ENCODE data around the gene AMHR2. TPM values are rescaled to one million over a fixed set of nuclear protein-coding genes. Genes with fewer than 3 reads are reported as not detected.
A peak's percentile ranks its signal among the peaks of the same experiment; 100 is the strongest.
"Not testable (repeated sequence)": the region's sequence is repeated elsewhere in the genome, so short reads cannot be mapped to it uniquely, and the experiment has no call there.

AMHR2 gene
- total RNA-seq, 1 donor from 2014 or later = not detected

DNA sequence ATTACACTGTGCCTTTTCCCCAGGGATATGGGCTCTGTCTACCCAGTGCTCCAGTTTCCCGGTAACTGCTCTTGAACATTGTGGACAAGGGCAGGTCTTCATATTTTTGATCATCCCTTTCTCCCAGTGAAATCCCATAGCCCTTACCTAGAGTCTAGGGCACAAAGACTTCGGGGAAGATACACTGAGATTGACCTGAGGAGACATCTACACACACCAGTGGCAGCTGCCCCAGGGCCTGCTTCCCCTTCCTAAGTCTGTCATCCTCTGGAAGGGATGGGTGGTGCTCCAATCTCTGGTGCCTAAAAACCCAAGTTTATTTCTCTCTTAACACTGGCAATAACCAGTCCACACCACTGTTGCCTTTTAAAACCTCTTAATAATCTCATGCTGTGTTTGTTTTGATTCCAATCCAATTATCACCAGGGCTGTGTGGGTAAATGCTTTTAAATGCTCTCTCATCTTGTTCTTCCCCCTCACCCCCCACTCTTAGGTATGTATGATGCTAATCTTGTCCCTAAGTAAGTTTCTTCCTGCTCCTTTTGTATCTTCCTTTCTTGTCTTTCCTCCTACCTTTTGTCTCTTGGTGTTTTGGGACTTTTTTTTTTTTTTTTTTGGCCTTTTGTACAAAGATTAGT lies 7.8 kb upstream of the AMHR2 start:
- not testable (repeated sequence) for DNase-seq

DNA sequence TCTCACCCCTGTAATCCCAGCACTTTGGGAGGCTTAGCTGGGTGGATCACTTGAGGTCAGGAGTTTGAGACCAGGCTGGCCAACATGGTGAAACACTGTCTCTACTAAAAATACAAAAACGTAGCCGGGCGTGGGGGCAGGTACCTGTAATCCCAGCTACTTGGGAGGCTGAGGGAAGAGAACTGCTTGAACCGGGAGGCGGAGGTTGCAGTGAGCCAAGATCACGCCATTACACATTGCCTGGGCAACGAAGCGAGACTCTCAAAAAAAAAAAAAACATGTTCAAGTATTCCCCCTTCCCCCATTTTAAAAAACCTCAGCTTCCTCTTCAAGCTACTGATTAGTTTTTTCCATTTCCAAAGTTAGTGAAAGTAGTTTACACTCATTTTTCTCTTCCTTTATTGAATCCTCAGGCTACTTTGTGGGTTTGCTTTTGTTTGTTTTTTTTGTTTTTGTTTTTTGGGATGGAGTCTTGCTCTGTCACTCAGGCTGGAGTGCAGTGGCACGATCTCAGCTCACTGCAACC lies 6.3 kb upstream of the AMHR2 start:
- not testable (repeated sequence) for DNase-seq

DNA sequence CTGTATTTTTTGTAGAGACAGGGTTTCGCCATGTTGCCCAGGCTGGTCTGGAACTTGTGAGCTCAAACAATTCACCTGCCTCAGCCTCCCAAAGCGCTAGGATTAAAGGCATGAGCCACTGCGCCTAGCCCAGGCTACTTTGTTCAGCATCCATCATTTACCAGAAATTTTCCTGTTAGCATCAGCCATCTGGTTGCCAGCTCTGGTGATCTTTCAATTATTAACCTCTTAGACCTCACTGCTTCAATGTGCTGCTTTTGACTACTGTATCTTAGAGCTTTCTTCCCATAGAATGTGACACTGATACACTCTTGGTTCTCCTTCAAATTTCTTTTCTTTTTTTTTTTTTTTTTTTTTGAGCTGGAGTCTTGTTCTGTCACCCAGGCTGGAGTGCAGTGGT lies 5.4 kb upstream of the AMHR2 start:
- DNase-seq = no peak

DNA sequence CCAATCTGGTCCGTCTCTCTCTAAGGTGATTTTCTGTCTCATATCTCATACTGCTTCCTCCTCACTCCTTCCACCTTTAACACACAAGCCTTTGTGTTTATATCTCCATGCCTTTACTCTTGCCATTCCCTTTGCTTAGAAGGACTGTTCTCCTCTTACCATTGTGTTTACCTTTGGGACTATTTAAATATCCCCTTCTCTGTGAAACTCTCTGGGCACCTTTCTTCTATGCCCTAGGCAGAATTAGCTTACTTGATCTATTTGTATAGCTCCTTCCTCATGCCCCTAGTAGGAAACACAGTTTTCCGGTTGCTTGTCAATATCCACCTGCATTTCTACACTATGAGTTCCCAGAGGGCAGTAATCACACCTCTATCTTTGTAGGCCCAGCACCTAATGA lies 3.9 kb upstream of the AMHR2 start:
- no peak for DNase-seq

DNA sequence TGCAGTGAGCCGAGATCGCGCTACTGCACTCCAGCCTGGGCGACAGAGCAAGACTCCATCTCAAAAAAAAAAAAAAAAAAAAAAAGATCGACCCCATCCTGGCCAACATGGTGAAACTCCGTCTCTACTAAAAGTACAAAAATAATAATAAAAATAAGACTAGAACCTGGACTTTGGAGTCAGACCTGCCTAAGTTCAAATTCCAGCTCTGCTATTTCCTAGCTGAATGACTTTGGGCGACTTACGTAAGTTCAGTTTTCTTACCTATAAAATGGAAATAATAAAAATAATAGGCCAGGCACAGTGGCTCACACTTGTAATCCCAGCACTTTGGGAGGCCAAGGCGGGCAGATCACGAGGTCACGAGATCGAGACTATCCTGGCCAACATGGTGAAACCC lies 1.4 kb upstream of the AMHR2 start:
- not testable (repeated sequence) for DNase-seq

DNA sequence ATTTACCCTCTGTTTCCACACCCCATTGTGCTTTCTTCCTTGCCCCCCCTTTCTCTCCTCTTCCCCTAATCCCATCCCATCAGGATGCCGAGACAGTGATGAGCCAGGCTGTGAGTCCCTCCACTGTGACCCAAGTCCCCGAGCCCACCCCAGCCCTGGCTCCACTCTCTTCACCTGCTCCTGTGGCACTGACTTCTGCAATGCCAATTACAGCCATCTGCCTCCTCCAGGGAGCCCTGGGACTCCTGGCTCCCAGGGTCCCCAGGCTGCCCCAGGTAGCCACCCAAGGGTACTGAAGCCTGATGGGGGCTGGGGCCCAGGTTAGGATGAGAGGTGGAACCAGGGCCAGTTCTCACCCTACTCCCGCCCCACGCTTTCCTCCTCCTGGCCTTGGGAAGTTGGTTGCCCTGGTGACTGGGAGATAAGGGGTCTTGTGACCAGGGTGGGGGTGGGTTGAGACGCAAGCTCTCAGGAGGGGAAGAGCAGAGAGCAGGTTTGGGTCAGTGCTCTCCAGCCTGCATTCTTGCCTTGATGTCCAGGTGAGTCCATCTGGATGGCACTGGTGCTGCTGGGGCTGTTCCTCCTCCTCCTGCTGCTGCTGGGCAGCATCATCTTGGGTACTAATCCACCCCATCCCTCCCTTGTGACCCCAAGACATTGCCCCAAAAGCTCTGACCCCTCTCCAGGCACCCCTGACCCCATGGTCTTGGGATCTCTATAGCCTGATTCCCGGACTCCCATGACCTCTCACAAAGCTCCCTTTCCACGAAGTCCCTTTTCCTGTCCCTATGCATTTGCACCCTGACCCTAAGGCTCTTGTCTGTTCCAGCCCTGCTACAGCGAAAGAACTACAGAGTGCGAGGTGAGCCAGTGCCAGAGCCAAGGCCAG lies 1.2 kb downstream of the AMHR2 start:
- no peak for DNase-seq

DNA sequence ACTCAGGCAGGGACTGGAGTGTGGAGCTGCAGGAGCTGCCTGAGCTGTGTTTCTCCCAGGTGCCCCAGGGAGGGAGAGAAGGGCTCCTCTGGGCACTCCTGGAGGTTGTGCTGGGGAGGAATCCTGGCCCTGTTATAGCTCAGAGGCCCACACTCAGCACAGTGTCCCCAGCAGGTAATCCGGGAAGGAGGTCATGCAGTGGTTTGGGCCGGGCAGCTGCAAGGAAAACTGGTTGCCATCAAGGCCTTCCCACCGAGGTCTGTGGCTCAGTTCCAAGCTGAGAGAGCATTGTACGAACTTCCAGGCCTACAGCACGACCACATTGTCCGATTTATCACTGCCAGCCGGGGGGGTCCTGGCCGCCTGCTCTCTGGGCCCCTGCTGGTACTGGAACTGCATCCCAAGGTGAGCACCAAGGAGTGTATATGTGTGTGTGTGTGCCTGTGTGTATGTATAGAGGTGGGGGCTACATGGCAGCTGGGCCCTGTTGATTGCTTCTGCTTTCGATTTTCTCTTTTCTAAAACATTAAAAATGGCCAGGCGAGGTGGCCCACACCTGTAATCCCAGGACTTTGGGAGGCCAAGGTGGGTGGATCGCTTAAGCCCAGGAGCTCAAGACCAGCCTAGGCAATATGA lies 2.0 kb downstream of the AMHR2 start:
- DNase-seq = no peak

DNA sequence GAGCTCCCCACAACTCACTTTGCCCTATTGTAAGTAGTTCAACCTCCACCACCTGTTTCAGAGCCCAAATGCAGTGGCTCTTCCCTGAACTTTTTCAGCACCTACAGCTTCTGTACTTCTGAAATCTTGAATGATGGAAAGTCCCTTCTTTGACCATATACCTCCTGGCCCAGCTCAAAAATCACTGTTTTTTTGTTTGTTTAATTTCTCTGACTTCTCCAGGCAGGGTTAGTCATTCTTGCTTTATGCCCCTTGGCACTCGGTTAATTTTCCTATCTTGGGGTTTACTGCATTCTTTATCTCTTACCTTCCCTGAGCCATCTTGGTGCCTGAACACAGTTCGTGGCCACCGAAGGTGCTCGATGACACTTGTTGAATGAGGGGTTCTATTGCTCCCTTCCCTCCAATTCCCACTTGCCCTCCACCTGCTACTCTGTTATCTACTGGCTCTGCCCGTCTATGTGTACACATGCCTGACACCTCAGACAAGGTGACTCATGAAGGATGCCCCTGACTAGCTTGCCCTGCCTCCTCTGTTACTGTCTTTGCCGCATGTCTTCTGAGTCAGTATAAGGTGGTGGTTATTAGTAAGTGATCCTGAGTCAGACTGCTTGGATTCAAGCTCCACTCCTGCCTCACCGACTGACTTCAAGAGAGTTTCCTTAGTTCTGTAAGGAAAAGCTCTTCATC lies 4.4 kb downstream of the AMHR2 start:
- no peak for DNase-seq

DNA sequence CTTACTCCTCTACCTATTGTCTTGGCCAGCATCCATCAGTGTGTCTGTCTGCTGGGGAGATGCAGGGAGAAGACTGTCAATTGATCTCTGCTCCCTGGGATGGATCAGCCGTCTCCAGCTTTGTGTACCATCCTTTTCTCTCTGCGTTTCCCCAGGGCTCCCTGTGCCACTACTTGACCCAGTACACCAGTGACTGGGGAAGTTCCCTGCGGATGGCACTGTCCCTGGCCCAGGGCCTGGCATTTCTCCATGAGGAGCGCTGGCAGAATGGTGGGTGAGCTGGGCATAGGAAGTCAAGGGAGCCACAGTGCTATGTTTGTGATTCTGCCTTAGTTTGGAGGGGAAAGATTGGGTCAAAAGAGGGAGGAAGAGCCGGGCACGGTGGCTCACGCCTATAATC lies 5.1 kb downstream of the AMHR2 start:
- DNase-seq = no peak

DNA sequence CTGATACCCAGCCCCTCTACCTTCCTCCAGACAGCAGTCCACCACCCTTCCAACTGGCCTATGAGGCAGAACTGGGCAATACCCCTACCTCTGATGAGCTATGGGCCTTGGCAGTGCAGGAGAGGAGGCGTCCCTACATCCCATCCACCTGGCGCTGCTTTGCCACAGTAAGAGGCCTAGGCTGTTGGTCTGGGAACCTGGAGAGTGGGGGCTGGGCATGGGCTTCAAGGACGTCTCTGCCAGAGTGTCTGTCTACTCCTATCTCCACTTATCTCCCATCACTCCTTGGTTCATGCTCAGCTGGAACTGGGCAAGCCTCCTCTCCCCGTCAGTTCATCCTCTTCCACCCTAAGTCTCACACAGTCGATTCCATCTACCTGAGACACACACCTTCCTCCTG lies 6.5 kb downstream of the AMHR2 start:
- no peak for DNase-seq

DNA sequence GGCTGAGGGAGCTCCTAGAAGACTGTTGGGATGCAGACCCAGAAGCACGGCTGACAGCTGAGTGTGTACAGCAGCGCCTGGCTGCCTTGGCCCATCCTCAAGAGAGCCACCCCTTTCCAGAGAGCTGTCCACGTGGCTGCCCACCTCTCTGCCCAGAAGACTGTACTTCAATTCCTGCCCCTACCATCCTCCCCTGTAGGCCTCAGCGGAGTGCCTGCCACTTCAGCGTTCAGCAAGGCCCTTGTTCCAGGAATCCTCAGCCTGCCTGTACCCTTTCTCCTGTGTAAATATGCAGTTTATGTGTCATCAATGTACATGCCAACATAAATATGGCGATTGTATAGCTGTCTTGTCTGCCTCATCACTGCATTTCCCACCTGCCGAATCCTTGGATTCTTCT lies 7.5 kb downstream of the AMHR2 start:
- no peak for DNase-seq

DNA sequence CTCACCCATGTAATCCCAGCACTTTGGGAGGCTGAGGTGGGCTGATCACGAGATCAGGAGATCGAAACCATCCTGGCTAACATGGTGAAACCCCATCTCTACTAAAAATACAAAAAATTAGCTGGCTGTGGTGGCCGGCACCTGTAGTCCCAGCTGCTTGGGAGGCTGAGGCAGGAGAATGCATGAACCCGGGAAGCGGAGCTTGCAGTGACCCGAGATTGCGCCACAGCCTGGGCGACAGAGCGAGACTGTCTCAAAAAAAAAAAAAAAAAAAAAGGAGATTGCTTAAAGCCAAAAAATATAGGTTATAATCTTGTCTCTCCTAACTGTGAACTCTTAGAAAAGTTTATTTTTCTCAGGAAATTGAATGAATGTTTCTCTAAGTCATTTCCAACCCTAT lies 11.7 kb downstream of the AMHR2 start:
- DNase-seq = not testable (repeated sequence)

DNA sequence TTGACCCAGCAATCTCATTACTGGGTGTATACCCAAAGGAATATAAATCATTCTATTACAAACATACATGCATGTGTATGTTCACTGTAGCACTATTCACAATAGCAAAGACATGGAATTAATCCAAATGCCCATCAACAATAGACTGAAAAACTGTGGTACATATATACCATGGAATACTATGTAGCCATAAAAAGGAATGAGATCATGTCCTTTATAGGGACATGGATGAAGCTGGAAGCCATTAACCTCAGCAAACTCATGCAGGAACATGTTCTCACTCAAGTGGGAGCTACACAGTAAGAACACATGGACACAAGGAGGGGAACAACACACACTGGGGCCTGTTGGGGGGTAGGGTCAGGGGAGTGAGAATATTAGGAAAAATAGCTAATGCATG lies 15.9 kb downstream of the AMHR2 start:
- not testable (repeated sequence) for DNase-seq

DNA sequence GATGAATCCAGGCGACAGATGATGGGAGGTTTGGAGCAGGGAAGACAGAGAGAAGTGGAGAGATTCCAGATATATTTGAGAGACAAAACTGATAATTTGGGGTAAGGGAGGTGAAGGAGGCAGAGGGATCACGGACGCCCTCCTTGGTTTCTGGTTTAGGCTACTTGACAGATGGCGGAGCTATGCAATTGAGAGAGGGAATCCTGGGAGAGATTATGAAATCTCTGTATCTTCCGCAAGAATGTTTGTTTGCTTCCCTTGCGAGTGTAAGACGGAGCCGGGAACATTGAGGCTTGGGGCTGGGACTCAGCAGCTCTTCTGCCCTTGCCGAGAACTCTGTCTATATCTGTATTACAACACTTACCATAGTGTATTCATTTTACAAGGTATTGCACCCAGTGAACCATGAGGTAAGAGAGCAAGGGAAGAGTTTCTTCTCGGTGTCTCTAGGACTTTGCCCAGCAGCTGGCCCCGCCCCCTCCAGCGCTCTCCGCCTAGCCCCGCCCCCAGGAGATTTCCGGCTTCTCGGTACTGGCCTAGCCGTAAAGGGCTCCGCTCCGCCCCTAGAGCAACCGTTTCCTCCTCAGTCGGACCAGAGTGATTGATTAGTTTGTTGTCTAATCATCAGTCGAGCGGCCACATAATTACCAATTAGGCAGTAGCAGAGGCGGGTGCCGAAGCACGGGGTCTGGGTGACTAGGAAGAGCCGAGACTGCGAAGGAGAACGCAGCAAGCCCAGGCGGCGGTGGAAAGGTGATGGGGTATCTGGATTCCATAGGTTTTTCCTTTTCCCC lies 17.6 kb downstream of the AMHR2 start, which contains the start of gene PRR13:
PRR13 (plus strand) TSS at position 695 of the 794 bp plus-strand sequence. CDS start 981 bp downstream, outside the sequence.
- peak; percentile 100 for DNase-seq

DNA sequence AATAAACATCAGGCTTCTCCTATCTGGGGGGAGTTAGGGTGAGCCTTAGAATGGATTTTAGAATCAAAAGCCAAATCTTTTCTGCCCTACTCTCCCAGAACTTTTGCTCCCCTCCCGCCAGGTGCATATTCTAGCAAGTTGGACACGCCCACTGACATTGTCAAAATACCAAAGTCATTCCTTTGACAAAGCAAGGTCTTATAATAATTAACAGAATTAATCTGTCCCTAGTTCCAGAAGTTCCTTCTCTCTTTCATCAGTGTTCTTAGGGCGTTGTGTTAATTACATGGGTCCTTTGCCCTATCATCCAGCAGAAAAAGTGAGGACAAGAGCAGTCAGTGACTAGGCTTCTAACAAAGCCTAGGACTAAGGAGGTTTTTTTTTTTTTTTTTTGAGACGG lies 20.3 kb downstream of the AMHR2 start:
- DNase-seq = no peak

DNA sequence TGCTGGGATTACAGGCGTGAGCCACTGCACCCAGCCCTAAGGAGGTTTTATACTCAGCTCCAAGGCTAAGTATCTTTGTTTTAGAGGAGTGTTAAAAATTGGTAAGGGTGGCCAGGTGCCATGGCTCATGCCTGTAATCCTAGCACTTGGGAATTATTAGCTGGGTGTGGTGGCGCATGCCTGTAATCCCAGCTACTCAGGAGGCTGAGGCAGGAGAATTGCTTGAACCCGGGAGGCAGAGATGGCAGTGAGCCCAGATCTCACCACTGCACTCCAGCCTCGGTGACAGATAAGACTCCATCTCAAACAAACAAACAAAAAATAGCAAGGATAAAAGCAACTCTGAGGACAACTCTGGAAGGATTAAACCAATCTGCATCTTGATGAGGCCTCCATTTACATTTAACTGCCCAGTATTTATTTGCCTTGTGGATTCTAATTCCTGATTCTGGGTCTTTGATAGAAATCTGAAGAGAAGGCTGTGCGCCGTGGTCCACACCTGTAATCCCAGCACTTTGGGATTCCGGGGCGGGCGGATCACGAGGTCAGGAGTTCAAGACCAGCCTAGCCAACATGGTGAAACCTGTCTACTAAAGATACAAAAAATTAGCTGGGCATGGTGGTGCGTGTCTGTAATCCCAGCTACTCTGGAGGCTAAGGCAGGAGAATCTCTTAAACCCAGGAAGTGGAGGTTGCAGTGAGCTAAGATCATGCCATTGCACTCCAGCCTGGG lies 21.1 kb downstream of the AMHR2 start:
- not testable (repeated sequence) for DNase-seq

DNA sequence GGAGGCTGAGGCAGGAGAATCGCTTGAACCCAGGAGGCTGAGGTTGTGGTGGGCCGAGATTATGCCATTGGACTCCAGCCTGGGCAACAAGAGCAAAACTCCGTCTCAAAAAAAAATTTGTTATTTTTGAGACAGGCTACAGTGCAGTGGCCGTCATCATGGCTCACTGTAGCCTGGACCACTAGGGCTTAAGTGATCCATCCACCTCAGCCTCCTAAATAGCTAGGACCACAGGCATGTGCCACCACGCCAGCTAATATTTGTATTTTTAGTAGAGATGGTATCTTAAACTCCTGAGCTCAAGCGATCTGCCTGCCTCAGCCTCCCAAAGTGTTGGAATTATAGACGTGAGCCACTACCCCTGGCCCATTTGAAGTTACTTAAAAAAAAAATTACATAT lies 27.3 kb downstream of the AMHR2 start:
- no peak for DNase-seq

DNA sequence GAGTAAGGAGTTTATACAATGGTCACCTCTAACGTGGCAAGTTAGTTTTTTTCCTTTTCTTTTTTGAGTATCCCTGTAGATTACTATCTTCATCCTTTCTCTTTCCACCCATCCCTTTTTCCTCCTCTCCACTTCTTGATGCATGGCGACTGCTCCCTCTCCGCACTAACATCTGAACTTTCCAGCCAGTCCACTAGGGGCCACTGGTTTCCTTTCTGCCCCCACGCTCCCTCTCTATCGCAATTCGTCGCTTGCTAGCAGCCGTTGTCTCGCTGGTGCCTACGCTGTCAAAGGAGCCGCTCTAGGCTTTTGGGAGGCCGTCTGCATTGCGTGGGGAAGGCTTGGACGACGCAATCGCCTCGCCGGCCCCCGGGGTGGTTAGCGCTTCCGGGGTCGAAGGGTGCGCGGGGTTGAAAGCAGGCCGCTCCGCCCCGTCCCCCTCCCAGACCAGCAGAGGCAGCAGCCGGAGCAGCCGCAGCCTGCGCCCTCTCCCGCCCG lies 28.1 kb downstream of the AMHR2 start, which contains the start of gene PCBP2:
PCBP2 (plus strand) TSS at position 442 of the 498 bp plus-strand sequence. CDS start 2,699 bp downstream, outside the sequence.
- peak; percentile 100 for DNase-seq

DNA sequence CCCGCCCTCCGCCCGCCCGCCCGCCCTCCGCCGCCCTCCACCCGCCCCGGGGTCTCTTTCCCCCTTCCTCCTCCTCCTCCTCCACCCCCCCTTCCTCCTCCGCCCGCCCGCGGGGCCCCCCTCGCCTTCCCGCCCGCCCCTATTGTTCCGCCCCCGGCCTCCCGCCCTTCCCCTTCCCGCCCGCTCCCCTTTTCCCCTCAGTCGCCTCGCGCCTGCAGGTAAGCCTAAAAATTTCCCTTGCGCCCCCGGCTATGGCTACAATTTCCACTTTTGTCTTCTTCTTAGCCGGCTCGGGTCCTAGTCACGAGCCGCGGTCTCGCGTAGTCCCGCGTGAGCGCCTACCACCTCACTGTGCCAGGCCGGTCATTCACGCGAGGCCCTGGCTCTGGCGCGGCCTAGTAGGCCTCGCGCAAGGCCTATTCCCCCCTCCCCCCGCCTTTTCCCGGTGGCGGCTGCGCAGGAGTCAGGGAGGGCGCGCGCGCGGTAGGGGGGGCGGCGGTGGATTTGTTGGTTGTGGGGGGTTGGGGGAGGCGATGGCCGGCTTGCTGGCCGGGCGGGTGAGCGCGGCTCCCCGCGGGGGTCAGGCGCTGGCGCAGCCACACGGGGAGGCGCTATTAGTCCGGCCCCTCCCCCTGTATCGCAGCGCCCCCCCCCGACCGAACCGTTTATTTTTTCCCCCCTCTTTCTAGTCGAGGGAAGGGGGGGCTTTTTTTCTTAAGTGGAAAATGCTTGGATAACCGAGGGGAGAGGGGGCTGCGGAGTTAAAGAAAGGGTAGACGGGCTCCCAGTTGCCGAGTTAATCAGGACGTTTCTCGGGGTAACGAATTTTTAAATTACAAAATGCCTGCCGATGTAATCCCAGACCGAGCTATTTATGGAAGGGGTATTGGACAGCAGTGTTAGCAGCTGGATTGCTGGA lies 28.8 kb downstream of the AMHR2 start:
- peak; percentile 94 for DNase-seq

Measured in tongue (tissue), 2 donors.